SU-DHL-6 (cell line): ENCODE measurements around the gene STIL.

Experiments
- H2AFZ ChIP-seq: fragments of 200-600 bp; sonication (generic); 2 replicates; pipeline ENCODE4 v1.6.1; 2014; ENCODE audit warnings: low read depth, mild to moderate bottlenecking, moderate library complexity, mixed read lengths, antibody characterized with exemption, low read length; ENCODE audit not compliant: severe bottlenecking
- H3F3A ChIP-seq: fragments of 200-600 bp; shearing (Covaris generic); 2 replicates; pipeline ENCODE4 v1.6.0; 2016; ENCODE audit warnings: antibody characterized with exemption, mild to moderate bottlenecking; ENCODE audit not compliant: insufficient read depth
- H3K27ac ChIP-seq: fragments of 200-600 bp; sonication (generic); 2 replicates; pipeline ENCODE4 v1.5.1; 2016; ENCODE audit warnings: low read depth, mild to moderate bottlenecking, low read length, moderate library complexity, mixed read lengths
- H3K27me3 ChIP-seq: fragments of 200-600 bp; sonication (generic), shearing (Covaris generic); 2 replicates; pipeline ENCODE4 v1.6.0; 2014; ENCODE audit warnings: mild to moderate bottlenecking, low read length
- H3K36me3 ChIP-seq: fragments of 200-600 bp; sonication (generic); 2 replicates; pipeline ENCODE4 v1.6.1; 2014; ENCODE audit warnings: mild to moderate bottlenecking, low read length, mixed read lengths
- H3K4me2 ChIP-seq: fragments of 300-600, 200-600 bp; shearing (Covaris generic), sonication (generic); 2 replicates; pipeline ENCODE4 v1.6.0; 2014; ENCODE audit warnings: low read length, low read depth, mild to moderate bottlenecking; ENCODE audit not compliant: poor library complexity, severe bottlenecking
- H3K4me3 ChIP-seq: fragments of 200-600 bp; sonication (generic); 2 replicates; pipeline ENCODE4 v1.5.1; 2014; ENCODE audit warnings: antibody characterized with exemption, low read length, mild to moderate bottlenecking, mixed read lengths; ENCODE audit not compliant: insufficient read depth, poor library complexity, severe bottlenecking
- H3K79me2 ChIP-seq: fragments of 200-600 bp; sonication (generic); 2 replicates; pipeline ENCODE4 v1.6.1; 2014; ENCODE audit warnings: mild to moderate bottlenecking, low read length, moderate library complexity; ENCODE audit not compliant: insufficient read depth
- H3K9ac ChIP-seq: fragments of 200-600 bp; sonication (generic); 2 replicates; pipeline ENCODE4 v1.7.0; 2014; ENCODE audit warnings: mild to moderate bottlenecking, low read length
- H3K9me2 ChIP-seq: fragments of 200-600 bp; sonication (generic); replicated peaks from 2 replicates; pipeline ENCODE4 v1.6.1; 2014; ENCODE audit warnings: low read length; ENCODE audit not compliant: insufficient read depth
- H3K9me3 ChIP-seq: fragments of 200-600 bp; sonication (generic); 2 replicates; pipeline ENCODE4 v1.6.1; 2014; ENCODE audit warnings: low read length, mixed read lengths; ENCODE audit not compliant: insufficient read depth
- H4K20me1 ChIP-seq: fragments of 200-600 bp; sonication (generic); 2 replicates; pipeline ENCODE4 v1.6.1; 2014; ENCODE audit warnings: low read depth, mild to moderate bottlenecking, antibody characterized with exemption, low read length, moderate library complexity, mixed read lengths
- CTCF ChIP-seq: fragments of 200-600 bp; sonication (generic); IDR thresholded peaks from one replicate; pipeline ENCODE4 v1.5.1; 2017; ENCODE audit warnings: antibody characterized with exemption, mild to moderate bottlenecking, low read length, moderate library complexity; ENCODE audit not compliant: insufficient read depth, poor library complexity, severe bottlenecking
- EZH2phosphoT487 ChIP-seq: fragments of 200-600 bp; sonication (generic), shearing (Covaris generic); conservative IDR thresholded peaks from 2 replicates; pipeline ENCODE4 v1.6.1; 2018; ENCODE audit warnings: mild to moderate bottlenecking, antibody characterized with exemption, low read length, moderate library complexity, mixed read lengths

The STIL gene

GRCh38 chr1:47238935-47239592 lies 74.9 kb downstream of the STIL start:
- no peaks in the 10 kb centered on the region for H3K79me2 ChIP-seq
- no peaks in the 10 kb centered on the region for H3K27me3 ChIP-seq
- no peaks in the 10 kb centered on the region for H3F3A ChIP-seq
- H3K4me3 ChIP-seq = no peak overlapping the region
- TF ChIP-seq CTCF (no peak), EZH2phosphoT487 (no peak)
- no peak overlapping the region for H2AFZ ChIP-seq
- no peaks in the 10 kb centered on the region for H3K9me2 ChIP-seq
- H3K9ac ChIP-seq = no peak overlapping the region
- no peak overlapping the region for H3K4me2 ChIP-seq
- no peak overlapping the region for H3K27ac ChIP-seq
- H3K36me3 ChIP-seq = no peaks in the 10 kb centered on the region
- no peaks in the 10 kb centered on the region for H3K9me3 ChIP-seq
- no peaks in the 10 kb centered on the region for H4K20me1 ChIP-seq

- no peak overlapping the region for H3K9ac ChIP-seq
- no peak for TF ChIP-seq CTCF
- TF ChIP-seq EZH2phosphoT487 = no peak
- no peaks in the 10 kb centered on the region for H3K9me2 ChIP-seq
- H4K20me1 ChIP-seq = no peaks in the 10 kb centered on the region
- H3K9me3 ChIP-seq = no peaks in the 10 kb centered on the region
- no peaks in the 10 kb centered on the region for H3F3A ChIP-seq
- H2AFZ ChIP-seq = no peak overlapping the region
- H3K27ac ChIP-seq = no peak overlapping the region
- H3K4me3 ChIP-seq = no peak overlapping the region
- no peaks in the 10 kb centered on the region for H3K36me3 ChIP-seq
- H3K79me2 ChIP-seq = no peaks in the 10 kb centered on the region
- no peaks in the 10 kb centered on the region for H3K27me3 ChIP-seq
- no peak overlapping the region for H3K4me2 ChIP-seq
Measured at GRCh38 chr1:47235806-47236205, 78.1 kb downstream of the STIL start.

GRCh38 chr1:47235241-47235681 lies 78.7 kb downstream of the STIL start:
- Histone ChIP-seq H3K9me3 (no peaks in the 10 kb centered on the region), H3K36me3 (no peaks in the 10 kb centered on the region), H3K9ac (no peak overlapping the region), H3K27ac (no peak overlapping the region), H3K9me2 (no peaks in the 10 kb centered on the region), H2AFZ (no peak overlapping the region), H3F3A (no peaks in the 10 kb centered on the region), H3K4me3 (no peak overlapping the region), H3K79me2 (no peaks in the 10 kb centered on the region), H4K20me1 (no peaks in the 10 kb centered on the region), H3K27me3 (no peaks in the 10 kb centered on the region), H3K4me2 (no peak overlapping the region)
- TF ChIP-seq EZH2phosphoT487 = no peak
- no peak for TF ChIP-seq CTCF
